Measurements from ENCODE around the gene SMO.

- TF ChIP-seq, protein P1, sequence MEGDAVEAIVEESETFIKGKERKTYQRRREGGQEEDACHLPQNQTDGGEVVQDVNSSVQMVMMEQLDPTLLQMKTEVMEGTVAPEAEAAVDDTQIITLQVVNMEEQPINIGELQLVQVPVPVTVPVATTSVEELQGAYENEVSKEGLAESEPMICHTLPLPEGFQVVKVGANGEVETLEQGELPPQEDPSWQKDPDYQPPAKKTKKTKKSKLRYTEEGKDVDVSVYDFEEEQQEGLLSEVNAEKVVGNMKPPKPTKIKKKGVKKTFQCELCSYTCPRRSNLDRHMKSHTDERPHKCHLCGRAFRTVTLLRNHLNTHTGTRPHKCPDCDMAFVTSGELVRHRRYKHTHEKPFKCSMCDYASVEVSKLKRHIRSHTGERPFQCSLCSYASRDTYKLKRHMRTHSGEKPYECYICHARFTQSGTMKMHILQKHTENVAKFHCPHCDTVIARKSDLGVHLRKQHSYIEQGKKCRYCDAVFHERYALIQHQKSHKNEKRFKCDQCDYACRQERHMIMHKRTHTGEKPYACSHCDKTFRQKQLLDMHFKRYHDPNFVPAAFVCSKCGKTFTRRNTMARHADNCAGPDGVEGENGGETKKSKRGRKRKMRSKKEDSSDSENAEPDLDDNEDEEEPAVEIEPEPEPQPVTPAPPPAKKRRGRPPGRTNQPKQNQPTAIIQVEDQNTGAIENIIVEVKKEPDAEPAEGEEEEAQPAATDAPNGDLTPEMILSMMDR (IDR thresholded peaks at IDR 0.05; ENCODE audit: extremely low read depth in 1 of 2, insufficient read depth in 1 of 2, low read depth in 1 of 2, low read length in 2 of 2) = no peak
- TF ChIP-seq EZH2 (IDR thresholded peaks at IDR 0.05; ENCODE audit: borderline replicate concordance, low read depth, low read length, severe bottlenecking) = no peak
- TF ChIP-seq POLR2AphosphoS5 (IDR thresholded peaks at IDR 0.05; ENCODE audit: insufficient read depth, low read depth, low read length) = no peak
- no peak for TF ChIP-seq JUN (IDR thresholded peaks at IDR 0.05; ENCODE audit: borderline replicate concordance, insufficient read depth, insufficient read length, low read depth)
Measured at GRCh38 chr7:129210989-129211312, 22.5 kb downstream of the SMO start.

Measured in endothelial cell of umbilical vein (primary cell).